ENCODE data around the gene HNF1B.

The HNF1B gene

DNA sequence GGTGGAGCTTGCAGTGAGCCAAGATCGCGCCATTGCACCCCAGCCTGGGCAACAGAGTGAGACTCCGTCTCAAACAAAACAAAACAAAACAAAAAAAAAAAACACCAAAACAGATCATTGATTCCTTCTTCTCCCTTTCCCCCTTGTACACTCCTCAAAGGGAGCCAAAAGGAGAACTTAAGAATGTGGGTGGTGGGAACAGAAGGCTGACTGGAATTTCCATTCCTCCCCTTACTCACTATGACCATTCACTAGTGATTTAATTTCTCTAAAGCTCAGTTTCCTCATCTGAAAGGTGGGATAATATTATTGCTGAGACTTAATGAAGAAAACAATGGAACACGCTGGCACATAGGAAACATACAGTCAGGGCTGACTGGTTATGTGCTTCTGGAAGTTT is 17.1 kb upstream of the HNF1B start:
- no peak for DNase-seq (ENCODE audit: low read depth in 2 of 3, low spot score in 2 of 3)

DNA sequence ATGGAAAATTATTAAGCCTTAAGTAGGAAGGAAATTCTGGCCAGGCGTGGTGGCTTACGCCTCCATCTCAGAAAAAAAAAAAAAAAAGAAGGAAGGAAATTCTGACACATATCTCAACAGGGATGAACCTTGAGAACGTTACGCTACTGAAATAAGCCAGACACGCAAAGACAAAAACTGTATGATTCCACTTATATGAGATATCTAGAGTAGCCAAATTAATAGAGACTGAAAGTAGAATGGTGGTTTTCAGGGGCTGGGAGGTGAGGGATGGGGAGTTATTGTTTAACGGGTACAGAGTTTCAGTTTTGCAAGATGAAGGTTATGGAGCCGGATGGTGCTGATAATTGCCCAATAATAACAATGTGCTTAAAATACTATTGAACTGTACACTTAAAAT is 16.2 kb upstream of the HNF1B start:
- no peak for DNase-seq (ENCODE audit: low read depth in 2 of 3, low spot score in 2 of 3)

GRCh38 chr17:37759014-37759637 is 14.3 kb upstream of the HNF1B start:
- DNase-seq (ENCODE audit: low read depth in 2 of 3, low spot score in 2 of 3) = no peak

- no peak for DNase-seq (ENCODE audit: low read depth in 2 of 3, low spot score in 2 of 3)
These were observed 11.2 kb upstream of the HNF1B start for GRCh38 chr17:37756051-37756450.

DNA sequence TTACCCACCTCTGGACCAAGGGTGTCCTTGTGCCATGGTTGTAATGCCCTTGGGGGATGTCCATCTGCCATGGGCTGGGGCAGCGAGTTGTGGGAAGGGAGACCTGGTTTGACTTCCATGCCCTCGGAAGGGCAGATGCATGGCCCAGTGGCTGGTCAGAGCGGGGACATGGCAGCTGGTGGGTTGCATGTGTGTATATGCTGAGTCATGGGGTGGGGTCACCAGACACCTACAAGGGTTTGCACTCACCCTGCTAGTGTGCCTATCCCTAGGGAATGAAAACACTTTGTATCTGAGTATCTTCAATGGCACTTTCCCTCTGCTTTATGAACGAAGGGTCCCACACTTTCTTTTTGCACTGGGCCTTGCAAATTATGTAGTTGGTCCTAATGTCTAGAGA is 10.6 kb upstream of the HNF1B start:
- no peak for DNase-seq (ENCODE audit: low read depth in 2 of 3, low spot score in 2 of 3)

- no peak for DNase-seq (ENCODE audit: low read depth in 2 of 3, low spot score in 2 of 3)
These were observed 9.5 kb upstream of the HNF1B start for GRCh38 chr17:37754363-37754762.

DNA sequence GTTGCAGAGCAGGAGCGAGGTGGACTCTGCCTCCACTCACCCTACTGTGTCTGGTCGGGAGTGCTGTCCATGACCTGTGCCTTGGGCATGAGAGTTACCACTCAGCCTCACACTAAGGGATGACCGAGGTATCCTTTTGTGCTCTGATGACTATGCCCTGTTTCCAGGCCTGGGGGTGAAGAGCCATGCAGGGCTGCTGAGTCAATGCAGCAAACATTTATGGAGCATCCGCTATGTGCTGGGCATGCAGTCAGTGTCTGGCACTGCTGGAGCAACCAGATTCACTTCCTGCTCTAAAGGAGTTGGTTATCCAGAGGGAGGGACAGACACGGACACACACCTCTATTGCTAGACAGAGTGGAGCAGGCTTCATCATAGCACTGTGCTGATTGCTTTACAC is 7.6 kb upstream of the HNF1B start:
- DNase-seq (ENCODE audit: low read depth in 2 of 3, low spot score in 2 of 3) = no peak

DNA sequence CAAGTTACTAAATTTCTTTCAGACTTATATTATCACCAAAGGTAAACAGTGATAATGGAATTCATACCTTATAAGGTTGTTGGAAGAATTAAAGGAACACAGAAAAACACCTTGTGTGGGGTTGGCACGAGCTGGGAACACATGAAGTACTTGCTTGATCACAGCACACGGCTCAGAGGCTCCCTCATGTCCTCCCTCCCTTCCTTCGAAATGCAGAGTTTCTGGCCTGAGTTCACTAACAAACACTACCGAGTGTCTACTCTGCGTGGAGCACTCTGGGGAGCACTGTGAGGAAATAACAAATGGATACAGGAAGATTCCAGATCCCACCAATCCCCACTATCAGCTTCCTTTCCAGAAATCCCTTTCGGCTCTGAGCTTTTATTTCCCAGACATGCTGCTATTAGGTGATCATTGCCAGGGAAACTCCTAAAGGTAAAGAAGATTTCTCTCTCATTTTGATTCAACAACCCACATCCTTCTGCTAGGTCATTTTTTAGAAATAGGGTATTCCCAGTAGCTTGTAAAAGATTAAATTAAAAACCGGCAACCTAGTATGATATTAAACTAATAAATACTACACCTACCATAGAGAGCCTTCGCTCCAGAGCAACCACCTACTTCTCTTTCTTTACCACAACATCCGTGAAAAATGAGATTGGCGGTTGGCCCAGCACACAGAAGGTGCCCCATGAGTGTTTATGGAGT is 6.1 kb upstream of the HNF1B start:
- no peak for DNase-seq (ENCODE audit: low read depth in 2 of 3, low spot score in 2 of 3)

- no peak for DNase-seq (ENCODE audit: low read depth in 2 of 3, low spot score in 2 of 3)
These were observed 5.4 kb upstream of the HNF1B start for GRCh38 chr17:37750292-37750691.

DNA sequence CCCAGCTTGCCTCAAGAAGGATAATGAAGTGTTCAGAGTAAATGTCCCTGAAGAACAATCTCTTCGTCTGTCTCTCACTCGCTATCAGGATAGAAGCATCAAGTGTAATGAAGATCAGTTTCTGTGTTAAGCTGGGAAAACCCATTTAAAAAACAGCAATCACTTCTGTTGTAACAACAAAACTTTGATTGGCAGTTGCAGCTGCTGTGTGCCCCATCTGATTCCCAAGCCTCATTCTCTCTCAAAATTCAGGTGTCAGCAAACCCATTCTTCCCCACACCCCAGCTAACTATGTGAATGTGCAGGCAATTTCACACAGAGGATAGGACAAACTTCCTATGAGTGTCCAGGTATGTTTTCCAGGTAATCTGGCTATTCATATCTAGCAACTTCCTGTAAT is 2.4 kb upstream of the HNF1B start:
- no peak for DNase-seq (ENCODE audit: low read depth in 2 of 3, low spot score in 2 of 3)

- DNase-seq (ENCODE audit: low read depth in 2 of 3, low spot score in 2 of 3) = no peak
These were observed 1.8 kb upstream of the HNF1B start for GRCh38 chr17:37746617-37747016.

DNA sequence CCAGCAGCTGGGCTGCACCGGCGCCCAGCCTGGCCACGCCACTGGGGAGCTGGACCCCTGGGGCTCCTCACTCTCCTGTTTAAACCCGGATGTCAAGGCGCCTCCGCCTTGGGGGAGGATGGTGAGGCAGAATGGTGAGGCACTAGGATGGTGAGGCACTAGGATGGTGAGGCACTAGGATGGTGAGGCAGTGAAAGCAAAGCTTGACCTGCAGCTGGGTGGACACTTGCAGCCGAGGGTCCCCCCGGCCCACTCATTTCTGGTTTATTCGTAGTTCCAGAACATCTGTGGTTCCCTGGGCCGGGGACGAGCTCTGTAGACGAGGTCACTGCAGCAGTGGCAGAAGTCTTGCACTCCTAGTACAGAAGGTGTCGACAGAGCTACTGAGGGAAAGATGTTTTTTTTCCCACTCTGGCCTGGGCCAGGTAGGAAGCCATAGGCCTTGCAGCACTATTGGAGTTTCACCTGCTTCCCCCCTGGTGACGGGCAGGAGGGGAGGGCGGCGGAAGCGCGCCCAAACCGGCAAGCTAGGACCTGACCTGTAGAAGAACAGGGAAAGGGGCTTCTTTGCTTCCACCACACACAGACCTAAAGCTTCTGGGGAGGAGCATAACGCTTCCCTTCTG is 1.1 kb upstream of the HNF1B start:
- no peak for DNase-seq (ENCODE audit: low read depth in 2 of 3, low spot score in 2 of 3)

GRCh38 chr17:37744633-37744927 is 279 bp downstream of the HNF1B start:
- DNase-seq (ENCODE audit: low read depth in 2 of 3, low spot score in 2 of 3) = no peak

GRCh38 chr17:37743875-37744632 is 805 bp downstream of the HNF1B start:
- no peak for DNase-seq (ENCODE audit: low read depth in 2 of 3, low spot score in 2 of 3)

- no peak for DNase-seq (ENCODE audit: low read depth in 2 of 3, low spot score in 2 of 3)
These were observed 1.3 kb downstream of the HNF1B start for GRCh38 chr17:37743612-37743874.

DNA sequence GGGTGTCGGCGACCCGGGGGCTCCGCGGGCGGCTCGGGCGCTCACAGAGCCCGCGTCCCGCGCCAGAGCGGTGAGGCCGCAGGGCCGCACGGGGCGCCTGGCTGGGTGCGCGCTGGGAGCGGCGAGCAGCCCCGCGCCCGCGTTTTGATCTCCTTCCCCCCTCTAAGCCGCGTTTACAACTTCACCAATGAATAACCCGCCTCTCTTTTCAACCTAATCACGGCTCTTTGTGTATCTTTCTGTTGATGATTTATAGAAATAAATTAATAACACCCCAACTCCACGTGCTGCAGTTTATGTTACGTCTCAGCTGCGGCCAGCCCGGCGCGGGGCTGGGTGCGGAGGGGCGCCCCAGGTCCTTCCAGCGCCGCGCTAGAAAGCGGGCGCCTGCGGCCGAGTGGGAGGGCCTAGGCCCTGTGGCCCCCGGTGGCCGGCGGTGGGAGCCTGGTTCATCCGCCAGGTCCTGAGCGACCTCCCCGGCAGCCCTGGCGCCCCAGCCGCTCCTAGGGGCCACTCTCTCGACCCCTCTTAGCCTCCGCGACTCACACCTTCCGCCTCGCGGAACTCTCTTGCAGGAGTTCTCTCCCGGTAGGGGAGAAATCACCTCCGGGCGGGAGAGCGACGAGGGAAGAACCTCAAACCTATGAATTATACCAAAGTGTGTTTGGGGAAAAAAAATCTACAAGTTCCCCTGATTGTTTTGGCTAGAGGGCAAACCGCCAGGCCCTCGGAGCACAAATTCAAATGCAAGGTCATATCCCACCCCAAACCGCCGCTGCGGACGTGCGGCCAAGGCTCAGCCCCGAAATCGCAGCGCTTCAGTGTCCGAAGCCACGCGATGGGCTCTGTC is 1.9 kb downstream of the HNF1B start:
- no peak for DNase-seq (ENCODE audit: low read depth in 2 of 3, low spot score in 2 of 3)

GRCh38 chr17:37742116-37742761 is 2.6 kb downstream of the HNF1B start:
- no peak for DNase-seq (ENCODE audit: low read depth in 2 of 3, low spot score in 2 of 3)

DNA sequence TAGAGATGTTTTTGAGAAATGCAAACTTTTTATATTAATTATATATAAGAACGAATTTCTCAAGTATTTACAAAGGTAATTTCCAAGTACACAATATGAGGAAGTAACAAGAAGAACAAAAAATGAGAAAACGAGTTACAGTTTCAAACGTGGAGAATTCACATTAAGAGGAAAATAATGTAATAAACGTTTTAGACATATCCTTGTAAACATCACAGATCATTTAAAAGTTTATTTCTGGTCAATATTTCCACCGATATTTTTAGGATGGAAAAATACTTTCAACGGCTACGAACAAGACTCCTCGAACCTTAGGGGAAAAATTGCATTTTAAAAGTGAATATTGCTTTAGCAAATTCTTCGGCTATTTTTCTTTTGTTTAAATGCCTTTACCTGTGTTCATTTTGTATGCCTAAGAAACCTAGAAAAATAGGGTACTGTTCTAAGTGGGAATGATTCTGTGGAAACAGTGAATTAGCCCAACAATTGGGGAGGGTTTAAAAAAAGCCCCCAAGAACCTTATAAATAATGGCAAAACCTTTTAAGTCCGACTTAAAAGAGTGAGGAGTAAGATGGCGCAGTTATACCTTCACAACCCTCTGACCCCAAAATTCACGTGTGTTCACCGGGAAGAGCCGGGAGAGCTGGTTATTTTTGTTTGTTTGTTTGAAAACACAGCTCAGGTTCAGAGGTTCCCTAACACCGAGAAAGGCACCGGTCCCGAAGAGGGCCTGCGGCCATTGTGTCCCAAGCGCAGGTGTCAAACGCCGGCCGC is 3.3 kb downstream of the HNF1B start:
- no peak for DNase-seq (ENCODE audit: low read depth in 2 of 3, low spot score in 2 of 3)

- no peak for DNase-seq (ENCODE audit: low read depth in 2 of 3, low spot score in 2 of 3)
These were observed 3.9 kb downstream of the HNF1B start for GRCh38 chr17:37740915-37741314.

- DNase-seq (ENCODE audit: low read depth in 2 of 3, low spot score in 2 of 3) = no peak
These were observed 6.9 kb downstream of the HNF1B start for GRCh38 chr17:37737971-37738370.

Measured in activated CD8-positive, alpha-beta memory T cell treated with anti-CD3 and anti-CD28 coated beads for 48 hours (primary cell).